HG03045 (cell line): ENCODE measurements around the gene UNC5C.

ENCODE experiments used
- ATAC-seq: cut with Tn5 transposase; IDR thresholded peaks from one replicate; pipeline ENCODE4 v1.9.1; 2021; ENCODE audit warnings: mild to moderate bottlenecking, moderate library complexity; ENCODE audit not compliant: unreplicated experiment

UNC5C gene

GRCh38 chr4:95360256-95360903 is 188.4 kb downstream of the UNC5C start:
- no peak for ATAC-seq

GRCh38 chr4:95358421-95358820 is 190.4 kb downstream of the UNC5C start:
- ATAC-seq = no peak

GRCh38 chr4:95355021-95355420 is 193.8 kb downstream of the UNC5C start:
- no peak for ATAC-seq

GRCh38 chr4:95348418-95348817 is 200.4 kb downstream of the UNC5C start:
- ATAC-seq = no peak

- ATAC-seq = no peak
Measured at GRCh38 chr4:95343235-95343634, 205.5 kb downstream of the UNC5C start.

- no peak for ATAC-seq
Measured at GRCh38 chr4:95340191-95340590, 208.6 kb downstream of the UNC5C start.

- no peak for ATAC-seq
Measured at GRCh38 chr4:95325665-95326064, 223.1 kb downstream of the UNC5C start.

GRCh38 chr4:95319169-95319568 is 229.6 kb downstream of the UNC5C start:
- no peak for ATAC-seq

- ATAC-seq = no peak
Measured at GRCh38 chr4:95318483-95318882, 230.3 kb downstream of the UNC5C start.

- no peak for ATAC-seq
Measured at GRCh38 chr4:95318044-95318443, 230.7 kb downstream of the UNC5C start.

GRCh38 chr4:95317085-95317793 is 231.5 kb downstream of the UNC5C start:
- ATAC-seq = no peak

GRCh38 chr4:95314573-95314972 is 234.2 kb downstream of the UNC5C start:
- ATAC-seq = no peak

- ATAC-seq = no peak
Measured at GRCh38 chr4:95304898-95305297, 243.9 kb downstream of the UNC5C start.

GRCh38 chr4:95300304-95300703 is 248.5 kb downstream of the UNC5C start:
- ATAC-seq = no peak

- ATAC-seq = no peak
Measured at GRCh38 chr4:95296052-95296451, 252.7 kb downstream of the UNC5C start.

- no peak for ATAC-seq
Measured at GRCh38 chr4:95295157-95295556, 253.6 kb downstream of the UNC5C start.

GRCh38 chr4:95294321-95294720 is 254.5 kb downstream of the UNC5C start:
- no peak for ATAC-seq

GRCh38 chr4:95293014-95293413 is 255.8 kb downstream of the UNC5C start:
- ATAC-seq = no peak

- ATAC-seq = no peak
Measured at GRCh38 chr4:95290702-95291101, 258.1 kb downstream of the UNC5C start.

GRCh38 chr4:95289028-95289634 is 259.6 kb downstream of the UNC5C start:
- ATAC-seq = no peak

- no peak for ATAC-seq
Measured at GRCh38 chr4:95288552-95288951, 260.2 kb downstream of the UNC5C start.

GRCh38 chr4:95285797-95286196 is 263.0 kb downstream of the UNC5C start:
- ATAC-seq = no peak
